AG09309 (cell line): Measurements from ENCODE around the gene POGLUT2.

Experiments used
- DNase-seq: peaks from one replicate; pipeline ENCODE4 v3.0.0-alpha.2; 2010; ENCODE audit warnings: low read depth
- H3K4me3 ChIP-seq: 2 replicates; pipeline ENCODE4 v1.5.1; 2011; ENCODE audit warnings: mild to moderate bottlenecking, low read depth, low read length, moderate library complexity; ENCODE audit not compliant: control insufficient read depth
- TF ChIP-seq, protein P1 (sequence below): IDR thresholded peaks from 2 replicates; pipeline ENCODE4 v1.5.1; 2011; ENCODE audit warnings: mild to moderate bottlenecking, low read depth, low read length, inconsistent platforms; ENCODE audit not compliant: insufficient read depth, control insufficient read depth; ENCODE audit errors: missing control alignments

The POGLUT2 gene

DNA sequence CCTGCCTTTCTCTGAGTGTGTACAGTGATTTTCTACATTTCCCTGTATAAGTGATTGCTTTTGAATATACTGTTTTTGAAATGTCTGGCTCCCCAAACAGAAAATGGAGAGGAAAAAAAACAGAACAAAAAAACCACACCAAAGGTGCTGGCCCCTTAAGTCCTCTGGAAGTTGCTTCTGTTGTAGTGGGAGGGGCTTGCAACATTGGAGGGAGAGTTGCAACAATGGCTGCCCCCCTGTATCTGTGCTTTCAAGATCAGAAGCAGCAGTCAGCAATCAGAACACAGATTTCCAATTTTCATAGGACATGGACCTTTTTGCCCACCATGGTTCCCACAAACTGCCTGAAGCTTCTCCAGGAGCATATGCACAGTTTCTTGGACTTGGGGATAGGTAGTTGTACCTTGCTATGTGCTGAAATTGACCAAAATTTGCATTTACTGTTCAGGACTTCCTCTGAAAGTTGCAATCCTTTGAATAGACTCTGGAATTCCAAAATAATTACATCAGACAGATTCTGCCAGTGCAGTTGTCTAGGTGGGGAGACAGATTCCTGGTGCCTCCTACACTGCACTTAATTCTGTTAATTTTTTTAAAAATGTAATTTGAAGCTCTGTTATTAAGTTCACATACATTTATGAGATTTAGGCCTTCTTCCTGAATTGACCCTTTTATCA, 14.0 kb upstream of the POGLUT2 start:
- no peak overlapping the region for H3K4me3 ChIP-seq
- DNase-seq, result no peak
- TF ChIP-seq, protein P1, sequence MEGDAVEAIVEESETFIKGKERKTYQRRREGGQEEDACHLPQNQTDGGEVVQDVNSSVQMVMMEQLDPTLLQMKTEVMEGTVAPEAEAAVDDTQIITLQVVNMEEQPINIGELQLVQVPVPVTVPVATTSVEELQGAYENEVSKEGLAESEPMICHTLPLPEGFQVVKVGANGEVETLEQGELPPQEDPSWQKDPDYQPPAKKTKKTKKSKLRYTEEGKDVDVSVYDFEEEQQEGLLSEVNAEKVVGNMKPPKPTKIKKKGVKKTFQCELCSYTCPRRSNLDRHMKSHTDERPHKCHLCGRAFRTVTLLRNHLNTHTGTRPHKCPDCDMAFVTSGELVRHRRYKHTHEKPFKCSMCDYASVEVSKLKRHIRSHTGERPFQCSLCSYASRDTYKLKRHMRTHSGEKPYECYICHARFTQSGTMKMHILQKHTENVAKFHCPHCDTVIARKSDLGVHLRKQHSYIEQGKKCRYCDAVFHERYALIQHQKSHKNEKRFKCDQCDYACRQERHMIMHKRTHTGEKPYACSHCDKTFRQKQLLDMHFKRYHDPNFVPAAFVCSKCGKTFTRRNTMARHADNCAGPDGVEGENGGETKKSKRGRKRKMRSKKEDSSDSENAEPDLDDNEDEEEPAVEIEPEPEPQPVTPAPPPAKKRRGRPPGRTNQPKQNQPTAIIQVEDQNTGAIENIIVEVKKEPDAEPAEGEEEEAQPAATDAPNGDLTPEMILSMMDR, result no peak

DNA sequence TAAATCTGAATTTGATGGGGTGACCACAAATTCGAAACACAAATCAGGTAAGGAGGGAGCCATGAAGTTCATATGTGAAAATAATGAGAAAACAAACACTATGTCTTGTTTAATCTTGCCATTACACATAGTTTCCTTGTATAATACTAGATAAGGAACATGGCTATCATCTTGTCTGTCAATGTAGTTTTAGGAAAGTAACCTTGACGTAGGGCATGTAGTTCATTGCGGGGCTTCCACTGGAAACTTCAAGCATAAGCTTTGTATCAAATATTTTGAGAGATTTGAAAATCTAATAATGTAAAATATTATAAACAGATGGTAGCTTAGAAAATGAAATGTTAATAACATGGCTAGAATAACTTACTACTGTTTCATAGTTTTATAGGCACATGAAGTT, 8.9 kb upstream of the POGLUT2 start:
- DNase-seq, result no peak
- no peak overlapping the region for H3K4me3 ChIP-seq
- TF ChIP-seq, protein P1, result no peak

DNA sequence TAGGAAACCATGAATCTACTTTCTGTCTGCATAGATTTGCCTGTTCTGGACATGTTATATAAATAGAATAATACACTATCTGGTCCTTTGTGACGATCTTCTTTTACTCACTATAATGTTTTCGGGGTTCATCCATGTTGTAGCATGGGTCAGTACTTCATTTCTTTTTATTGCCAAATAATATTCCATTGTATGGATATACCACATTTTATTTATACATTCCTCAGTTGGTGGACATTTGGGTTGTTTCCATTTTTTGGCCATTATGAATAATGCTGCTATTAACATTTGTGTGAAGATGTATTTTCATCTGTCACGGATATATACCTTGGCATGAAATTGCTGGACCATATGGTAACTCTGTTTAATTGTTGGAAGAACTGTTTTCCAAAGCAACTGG, 6.9 kb upstream of the POGLUT2 start:
- TF ChIP-seq, protein P1, result no peak
- no peak overlapping the region for H3K4me3 ChIP-seq
- DNase-seq, result no peak

DNA sequence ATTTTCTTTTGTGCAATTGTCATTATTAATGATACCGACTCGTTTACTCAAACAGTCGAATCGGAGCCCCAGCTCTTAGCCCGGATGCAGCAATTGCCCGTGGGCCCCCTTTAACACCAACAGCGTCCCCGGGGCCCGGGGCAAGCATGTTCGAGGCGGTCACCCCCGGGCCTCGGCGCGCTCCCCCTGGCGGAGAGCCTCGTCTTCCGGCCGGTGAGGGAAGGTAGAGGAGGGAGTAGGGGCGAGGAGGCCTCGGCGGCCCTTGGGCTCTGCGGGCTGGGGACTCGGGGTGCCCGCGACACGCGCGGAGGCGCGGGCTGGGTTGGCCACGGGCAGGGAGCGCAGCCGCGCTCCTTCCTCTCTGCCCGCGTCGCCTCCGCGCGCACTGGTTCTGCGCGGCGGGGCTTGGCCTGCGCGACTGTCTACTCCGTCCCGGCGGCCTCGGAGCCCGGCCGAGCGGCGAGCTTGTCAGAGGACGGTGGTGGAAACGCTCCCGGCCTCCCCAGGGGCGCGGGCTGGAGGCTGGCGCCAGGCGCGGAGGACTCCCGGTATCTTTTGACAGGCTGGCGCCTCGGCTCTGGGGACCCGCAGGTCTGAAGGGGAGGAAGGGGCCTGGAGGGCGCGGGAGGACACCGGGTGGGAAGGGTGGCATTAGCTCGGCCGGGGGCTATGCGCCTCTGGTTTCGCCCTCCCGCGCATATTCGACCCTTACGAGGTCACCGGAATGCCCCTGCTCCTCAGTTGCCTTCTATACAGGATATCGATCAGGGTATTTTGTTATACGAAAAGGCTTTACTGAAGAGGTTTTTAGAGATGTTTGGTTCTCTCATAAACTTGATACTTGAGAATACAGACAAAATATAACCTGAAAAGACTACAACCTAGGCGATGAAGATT, 1.6 kb upstream of the POGLUT2 start:
- TF ChIP-seq, protein P1, result peak; percentile 85
- peak; percentile 13 for DNase-seq
- H3K4me3 ChIP-seq, result peak overlapping the region; percentile 70

DNA sequence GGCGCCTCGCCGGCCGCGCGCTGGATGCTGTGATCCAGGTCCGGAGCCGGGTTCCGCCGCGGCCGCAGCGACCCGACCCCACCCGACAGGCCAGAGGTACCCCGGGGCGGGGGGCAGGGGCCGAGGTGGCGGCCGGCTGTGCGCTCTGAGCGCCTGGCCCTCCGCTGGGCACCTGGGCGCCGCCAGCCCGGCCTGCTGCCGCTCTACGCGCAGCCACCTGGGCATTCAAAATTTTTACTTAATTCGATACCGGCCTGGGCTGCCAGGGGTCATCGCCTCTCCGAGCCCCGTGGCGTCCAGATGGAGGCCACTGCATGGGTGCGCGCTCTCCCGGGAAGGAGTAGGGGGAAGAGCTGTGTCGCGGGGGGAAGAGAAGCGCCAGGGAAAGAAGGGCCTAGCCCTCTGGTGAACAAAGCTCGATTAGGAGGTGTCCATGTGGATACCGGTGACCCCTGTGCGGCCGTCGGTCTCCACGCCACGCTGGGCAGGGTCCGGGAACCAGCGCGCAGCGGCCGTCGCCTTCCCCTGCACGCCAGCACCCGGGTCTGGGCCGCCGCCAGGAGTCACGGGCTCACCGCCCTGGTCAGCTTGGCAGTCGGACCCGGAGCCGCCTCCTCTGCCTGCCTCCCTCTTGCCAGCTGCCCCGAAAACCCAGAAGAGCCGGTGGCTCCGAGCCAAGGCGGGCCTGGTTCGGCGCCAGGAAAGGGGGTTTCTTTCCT, 809 bp upstream of the POGLUT2 start:
- no peak for DNase-seq
- TF ChIP-seq, protein P1, result no peak
- H3K4me3 ChIP-seq, result peak overlapping the region; percentile 70

DNA sequence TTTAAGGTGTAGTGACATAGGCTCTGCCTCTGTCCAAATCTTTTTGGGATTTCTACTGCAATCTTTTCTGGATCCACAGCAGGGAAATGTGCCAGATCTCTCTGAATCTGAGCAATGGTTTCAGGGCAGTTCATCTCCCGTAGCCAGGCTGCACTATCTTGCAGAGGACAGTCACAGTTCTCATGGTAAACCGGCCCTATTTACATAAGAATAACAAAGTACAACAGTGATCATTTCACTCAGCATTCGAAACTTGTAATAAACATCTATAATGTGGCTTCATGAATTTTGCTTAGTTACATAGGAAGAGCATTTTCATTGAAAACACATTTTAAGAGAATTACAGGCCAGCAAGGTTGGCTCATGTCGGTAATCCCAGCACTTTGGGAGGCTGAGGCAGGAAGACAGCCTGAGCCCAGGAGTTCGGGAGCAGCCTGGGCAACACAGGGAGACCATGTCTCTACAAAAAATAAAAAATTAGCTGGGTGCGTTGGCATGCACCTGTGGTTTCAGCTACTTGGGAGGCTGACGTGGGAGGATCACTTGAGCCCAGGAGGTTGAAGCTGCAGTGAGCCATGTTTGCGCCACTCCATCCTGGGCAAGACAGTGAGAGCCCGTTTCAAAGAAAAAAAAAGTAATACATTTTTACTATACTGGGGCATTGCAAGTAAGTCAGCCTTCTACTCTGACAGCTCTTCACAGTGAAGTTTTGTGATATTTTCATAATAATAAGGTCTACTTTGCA, 5.0 kb downstream of the POGLUT2 start:
- TF ChIP-seq, protein P1, result no peak
- DNase-seq, result no peak
- H3K4me3 ChIP-seq, result no peak overlapping the region
